Stimulated activated CD4-positive, alpha-beta T cell treated with anti-CD3 and anti-CD28 coated beads, Interleukin-15, amount 100 ng/mL, for 1 hour (primary cell): ENCODE results near the gene DEF6.
A peak's percentile ranks its signal among the peaks of the same experiment; 100 is the strongest.
"Not testable (repeated sequence)": the region's sequence is repeated elsewhere in the genome, so short reads cannot be mapped to it uniquely, and the experiment has no call there.

ENCODE experiments used
- DNase-seq, 2 donors: peaks; one replicate each; pipeline ENCODE4 v3.0.0-alpha.2; 2020; ENCODE audit warnings: low read depth in 1 of 2, low spot score in 1 of 2

DEF6 gene

DNA sequence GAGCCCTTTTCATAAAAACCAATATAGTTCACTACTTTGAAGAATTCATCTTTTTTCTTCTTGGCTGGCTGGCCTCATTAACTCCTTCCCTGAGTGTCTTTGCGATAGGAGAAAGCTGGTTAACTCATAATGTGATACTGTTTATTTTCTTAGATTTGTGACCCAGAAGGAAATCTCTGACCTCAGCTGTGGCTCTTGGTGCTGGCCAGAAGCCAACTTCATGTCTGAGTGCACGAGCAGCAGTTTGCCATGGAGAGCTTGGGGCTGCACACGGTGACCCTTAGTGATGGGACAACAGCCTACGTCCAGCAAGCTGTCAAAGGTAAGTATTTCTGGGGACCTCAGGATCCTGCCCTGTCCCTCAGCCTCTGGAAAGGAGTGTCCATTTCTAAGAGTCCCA is 16.7 kb upstream of the DEF6 start:
- no peak for DNase-seq

GRCh38 chr6:35282472-35282871 is 15.1 kb upstream of the DEF6 start:
- DNase-seq, result no peak

GRCh38 chr6:35283361-35283760 is 14.3 kb upstream of the DEF6 start:
- no peak for DNase-seq

- no peak for DNase-seq
These were observed 9.8 kb upstream of the DEF6 start for GRCh38 chr6:35287671-35288396.

- DNase-seq, result no peak
These were observed 8.8 kb upstream of the DEF6 start for GRCh38 chr6:35288834-35289233.

- DNase-seq, result no peak
These were observed 6.1 kb upstream of the DEF6 start for GRCh38 chr6:35291491-35291890.

DNA sequence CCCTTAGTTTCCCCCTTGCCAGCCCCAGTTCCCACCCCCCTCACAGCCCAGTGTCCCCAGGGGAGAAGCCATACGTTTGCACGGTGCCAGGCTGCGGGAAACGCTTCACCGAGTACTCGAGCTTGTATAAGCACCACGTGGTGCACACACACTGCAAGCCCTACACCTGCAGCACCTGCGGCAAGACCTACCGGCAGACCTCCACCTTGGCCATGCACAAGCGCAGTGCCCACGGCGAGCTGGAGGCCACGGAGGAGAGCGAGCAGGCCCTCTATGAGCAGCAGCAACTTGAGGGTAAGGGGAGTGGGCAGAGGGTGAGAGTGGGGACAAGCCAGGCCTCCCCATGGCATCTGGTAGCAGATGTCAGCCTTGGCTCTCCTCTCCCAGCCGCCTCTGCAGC is 5.1 kb upstream of the DEF6 start:
- DNase-seq, result no peak

- no peak for DNase-seq
These were observed 3.9 kb upstream of the DEF6 start for GRCh38 chr6:35293681-35294080.

DNA sequence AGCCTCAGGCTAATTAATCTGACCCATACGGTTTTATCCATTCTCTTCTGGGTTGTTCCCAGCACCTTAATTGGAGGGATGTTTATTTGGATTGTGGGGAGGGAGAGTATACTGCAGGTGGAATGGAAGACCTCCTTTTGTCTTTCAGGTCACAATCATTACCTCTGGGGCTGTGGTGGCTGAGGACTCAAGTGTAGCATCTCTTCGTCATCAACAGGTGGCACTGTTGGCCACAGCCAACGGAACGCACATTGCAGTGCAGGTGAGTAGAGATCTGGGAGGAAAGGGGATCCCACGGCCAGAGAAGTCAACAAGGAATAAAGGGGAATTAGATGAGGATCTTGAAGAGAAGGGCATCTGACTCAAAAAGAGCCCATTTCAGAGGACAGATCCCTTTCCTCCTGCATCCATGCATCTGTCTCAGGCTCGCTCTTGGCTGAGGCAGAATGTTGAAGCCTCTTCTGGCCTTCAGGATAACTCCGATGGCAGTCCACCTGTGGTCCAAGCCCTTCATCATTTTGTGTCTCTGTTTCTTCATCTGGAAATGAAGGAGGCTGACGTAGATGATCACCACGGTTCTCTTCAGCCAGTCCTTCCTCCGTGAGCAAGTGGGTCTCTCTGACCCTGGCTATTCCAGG is 3.2 kb upstream of the DEF6 start:
- no peak for DNase-seq

- DNase-seq, result no peak
These were observed 2.6 kb upstream of the DEF6 start for GRCh38 chr6:35295036-35295435.

GRCh38 chr6:35295521-35296315 is 1.9 kb upstream of the DEF6 start:
- no peak for DNase-seq

GRCh38 chr6:35296931-35297600 is 552 bp upstream of the DEF6 start:
- DNase-seq, result no peak

DNA sequence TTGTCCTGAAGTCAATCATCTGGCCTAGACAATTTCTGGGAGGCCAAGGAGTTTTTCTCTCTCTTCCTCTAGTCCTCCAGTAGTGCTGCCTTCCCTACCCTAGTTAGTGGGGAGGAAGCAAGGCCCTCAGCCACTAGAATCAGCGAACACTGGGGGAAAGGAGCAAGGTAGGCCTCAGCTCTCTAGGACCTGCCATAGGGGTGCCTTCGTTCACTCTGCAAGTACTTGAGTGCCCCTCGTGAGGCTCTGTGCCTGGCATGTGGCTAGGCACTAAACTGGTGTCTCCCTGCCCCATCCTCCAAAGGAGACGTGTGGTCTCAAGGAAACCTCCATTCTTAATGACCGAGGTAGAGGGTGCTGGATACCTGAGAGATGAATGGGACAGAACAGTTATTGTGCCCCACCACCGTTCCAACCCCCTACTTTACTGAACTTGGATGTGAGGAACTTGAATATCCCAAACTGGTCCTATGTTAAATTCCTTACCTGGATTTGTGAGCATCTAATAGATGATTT is 1.1 kb downstream of the DEF6 start:
- DNase-seq, result no peak

DNA sequence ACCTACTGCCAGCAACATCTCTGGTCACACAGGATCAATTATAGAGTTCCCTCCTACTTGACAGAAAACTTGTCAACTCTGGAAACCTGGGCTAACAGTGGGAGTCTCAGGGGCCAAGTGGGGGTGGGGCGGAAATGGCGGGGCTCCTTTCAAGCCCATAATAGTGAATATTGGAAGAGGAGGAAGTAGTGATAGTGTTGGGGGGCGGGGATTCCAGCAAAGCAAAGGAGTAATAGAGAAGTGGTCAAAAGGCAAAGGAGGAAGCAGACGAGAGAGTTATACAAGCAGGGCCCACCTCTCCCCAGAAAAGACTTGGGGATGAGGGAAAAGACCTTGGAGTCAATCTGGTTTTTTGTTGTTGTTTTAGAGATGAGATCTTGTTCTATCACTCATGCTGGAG is 2.1 kb downstream of the DEF6 start:
- DNase-seq, result no peak

GRCh38 chr6:35300848-35301247 is 3.2 kb downstream of the DEF6 start:
- DNase-seq, result no peak

DNA sequence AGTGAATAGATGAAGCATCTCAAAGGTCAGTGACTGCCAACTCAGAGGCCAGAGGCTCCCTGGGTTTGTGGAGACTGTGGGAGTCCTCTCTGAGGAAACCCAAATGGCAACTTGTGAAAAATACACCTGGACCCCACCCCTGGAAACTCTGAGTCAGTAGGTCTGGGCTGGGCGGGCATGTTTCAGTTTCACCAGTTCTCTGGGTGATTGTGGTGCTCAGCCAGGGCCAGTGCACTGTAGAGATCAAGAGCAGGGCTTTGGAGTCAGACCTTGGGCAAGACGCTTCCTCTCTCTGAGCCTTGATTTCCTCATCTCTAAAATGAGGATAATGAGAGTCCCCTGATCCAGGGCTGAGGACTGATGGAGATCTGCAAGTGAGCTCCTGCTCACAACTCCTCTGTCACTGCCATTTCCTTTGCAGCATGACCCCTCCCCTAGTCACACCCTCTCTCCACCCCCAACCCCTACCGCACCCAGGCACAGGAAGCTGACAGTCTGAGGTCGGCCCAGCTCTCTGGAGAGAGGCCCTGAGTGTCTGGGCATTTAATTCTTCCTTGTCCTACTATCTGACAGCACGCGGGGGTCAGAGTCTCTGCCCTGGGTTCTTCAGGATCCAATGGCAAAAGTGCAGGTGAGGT is 5.1 kb downstream of the DEF6 start:
- peak; percentile 65 to 76 for DNase-seq

DNA sequence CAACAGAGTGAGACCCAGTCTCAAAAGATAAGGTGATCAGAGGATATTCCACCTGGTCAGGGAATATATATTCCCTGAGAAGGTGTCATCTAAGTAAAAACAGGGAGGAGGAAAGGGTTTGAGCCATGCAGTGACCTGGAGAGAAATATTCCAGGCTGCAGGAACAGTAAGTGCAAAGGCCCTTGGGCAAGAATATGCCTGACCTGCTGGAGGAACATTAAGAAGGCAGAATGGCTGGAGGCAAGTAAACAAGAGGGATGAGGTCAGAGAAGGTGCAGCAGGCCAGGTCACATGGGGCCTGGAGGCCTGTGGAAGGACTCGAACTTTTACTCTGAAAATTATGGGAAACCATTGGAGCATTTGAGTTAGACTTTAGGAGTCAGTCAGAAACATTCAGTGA is 6.7 kb downstream of the DEF6 start:
- no peak for DNase-seq

DNA sequence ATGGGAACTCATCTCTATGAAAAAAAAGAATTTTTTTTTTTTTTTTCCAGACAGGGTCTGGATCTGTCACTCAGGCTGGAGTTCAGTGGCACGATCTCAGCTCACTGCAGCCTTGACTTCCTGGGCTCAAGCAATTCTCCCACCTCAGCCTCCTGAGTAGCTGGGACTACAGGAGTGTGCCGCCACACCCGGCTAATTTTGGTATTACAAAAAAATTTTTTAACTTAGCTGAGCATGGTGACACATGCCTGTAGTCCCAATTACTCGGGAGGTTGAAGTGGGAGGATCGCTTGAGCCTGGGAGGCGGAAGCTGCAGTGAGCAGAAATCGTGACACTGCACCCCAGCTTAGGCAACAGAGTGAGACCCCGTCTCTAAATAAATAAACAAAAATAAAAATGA is 7.5 kb downstream of the DEF6 start:
- DNase-seq, result no peak

DNA sequence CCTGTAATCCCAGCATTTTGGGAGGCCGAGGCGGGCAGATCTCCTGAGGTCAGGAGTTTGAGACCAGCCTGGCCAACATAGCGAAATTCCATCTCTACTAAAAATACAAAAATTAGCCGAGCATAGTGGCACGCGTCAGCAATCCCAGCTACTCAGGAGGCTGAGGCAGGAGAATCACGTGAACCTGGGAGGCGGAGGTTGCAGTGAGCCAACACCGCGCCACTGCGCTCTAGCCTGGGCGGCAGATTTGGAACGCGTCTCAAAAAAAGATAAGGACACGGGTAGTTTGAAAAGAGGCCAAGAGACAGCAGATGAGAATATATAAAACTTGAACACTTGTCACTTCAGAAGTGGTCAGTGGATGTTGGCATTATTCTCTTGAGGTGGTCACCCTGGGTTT is 9.5 kb downstream of the DEF6 start:
- not testable (repeated sequence) for DNase-seq

- DNase-seq, result not testable (repeated sequence)
These were observed 10.9 kb downstream of the DEF6 start for GRCh38 chr6:35308543-35308942.
